Fibroblast of lung (primary cell): Measurements from ENCODE around the gene DNAH9.

Source experiments
- CTCF ChIP-seq, 2 donors: IDR thresholded peaks in 1 of 2; conservative IDR thresholded peaks in 1 of 2; 1 replicate in 1 of 2; 2 replicates in 1 of 2; pipeline ENCODE4 v1.5.1; 2011 to 2012; ENCODE audit warnings: low read length in 2 of 2, control low read depth in 1 of 2, inconsistent platforms in 1 of 2, low read depth in 1 of 2, mild to moderate bottlenecking in 1 of 2
- EZH2 ChIP-seq: IDR thresholded peaks from 2 replicates; pipeline ENCODE4 v1.5.1; 2012; ENCODE audit warnings: low read length, control low read depth, mild to moderate bottlenecking; ENCODE audit errors: missing control alignments

DNA sequence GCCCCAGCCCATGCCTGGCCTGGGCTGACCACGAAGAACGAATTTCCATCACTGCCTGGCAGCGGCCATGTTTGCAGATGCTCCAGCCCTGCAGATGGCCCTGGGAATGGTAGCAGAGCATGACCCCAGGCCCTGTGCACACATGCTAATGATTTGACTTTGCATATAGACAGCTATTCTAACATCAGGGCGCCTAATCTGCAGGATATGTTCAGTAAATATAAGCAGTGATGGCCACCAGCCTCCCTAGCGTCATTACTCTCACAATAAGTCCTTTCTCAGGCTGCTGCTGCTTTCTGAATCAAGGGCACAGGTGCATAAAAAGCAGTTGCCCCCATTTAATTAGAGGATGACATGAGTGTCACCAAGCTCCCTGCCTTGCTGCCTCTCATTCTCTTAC is 24.2 kb downstream of the DNAH9 start:
- no peak for TF ChIP-seq CTCF (conservative IDR thresholded peaks at IDR 0.05 in 1 of 2, IDR thresholded peaks at IDR 0.05 in 1 of 2; ENCODE audit: low read depth in 1 of 2, low read length in 2 of 2)
- no peak for TF ChIP-seq EZH2
